ENCODE results near the gene OMD.

- TF ChIP-seq, protein P1, sequence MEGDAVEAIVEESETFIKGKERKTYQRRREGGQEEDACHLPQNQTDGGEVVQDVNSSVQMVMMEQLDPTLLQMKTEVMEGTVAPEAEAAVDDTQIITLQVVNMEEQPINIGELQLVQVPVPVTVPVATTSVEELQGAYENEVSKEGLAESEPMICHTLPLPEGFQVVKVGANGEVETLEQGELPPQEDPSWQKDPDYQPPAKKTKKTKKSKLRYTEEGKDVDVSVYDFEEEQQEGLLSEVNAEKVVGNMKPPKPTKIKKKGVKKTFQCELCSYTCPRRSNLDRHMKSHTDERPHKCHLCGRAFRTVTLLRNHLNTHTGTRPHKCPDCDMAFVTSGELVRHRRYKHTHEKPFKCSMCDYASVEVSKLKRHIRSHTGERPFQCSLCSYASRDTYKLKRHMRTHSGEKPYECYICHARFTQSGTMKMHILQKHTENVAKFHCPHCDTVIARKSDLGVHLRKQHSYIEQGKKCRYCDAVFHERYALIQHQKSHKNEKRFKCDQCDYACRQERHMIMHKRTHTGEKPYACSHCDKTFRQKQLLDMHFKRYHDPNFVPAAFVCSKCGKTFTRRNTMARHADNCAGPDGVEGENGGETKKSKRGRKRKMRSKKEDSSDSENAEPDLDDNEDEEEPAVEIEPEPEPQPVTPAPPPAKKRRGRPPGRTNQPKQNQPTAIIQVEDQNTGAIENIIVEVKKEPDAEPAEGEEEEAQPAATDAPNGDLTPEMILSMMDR (IDR thresholded peaks at IDR 0.05): no peak
- no peak for TF ChIP-seq POLR2A (IDR thresholded peaks at IDR 0.05)
These were observed 33.3 kb upstream of the OMD start for GRCh38 chr9:92457576-92457975.

All from Peyer's patch (tissue), 4 donors.